ENCODE results near the gene PRSS38.

DNA sequence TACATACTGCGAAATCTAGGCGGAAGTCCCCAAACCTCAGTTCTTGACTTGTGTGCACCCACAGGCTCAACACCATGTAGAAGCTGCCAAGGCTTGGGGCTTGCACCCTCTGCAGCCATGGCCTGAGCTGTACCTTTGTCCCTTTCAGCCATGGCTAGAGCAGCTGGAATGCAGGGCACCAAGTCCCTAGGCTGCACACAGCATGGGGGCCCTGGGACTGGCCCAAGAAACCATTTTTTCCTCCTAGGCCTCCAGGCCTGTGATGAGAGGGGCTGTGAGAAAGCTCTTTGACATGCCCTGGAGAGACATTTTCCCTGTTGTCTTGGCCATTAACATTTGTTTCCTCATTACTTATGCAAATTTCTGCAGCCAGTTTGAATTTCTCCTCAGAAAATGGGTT lies 1.5 kb upstream of the PRSS38 start:
- TF ChIP-seq, protein P1, sequence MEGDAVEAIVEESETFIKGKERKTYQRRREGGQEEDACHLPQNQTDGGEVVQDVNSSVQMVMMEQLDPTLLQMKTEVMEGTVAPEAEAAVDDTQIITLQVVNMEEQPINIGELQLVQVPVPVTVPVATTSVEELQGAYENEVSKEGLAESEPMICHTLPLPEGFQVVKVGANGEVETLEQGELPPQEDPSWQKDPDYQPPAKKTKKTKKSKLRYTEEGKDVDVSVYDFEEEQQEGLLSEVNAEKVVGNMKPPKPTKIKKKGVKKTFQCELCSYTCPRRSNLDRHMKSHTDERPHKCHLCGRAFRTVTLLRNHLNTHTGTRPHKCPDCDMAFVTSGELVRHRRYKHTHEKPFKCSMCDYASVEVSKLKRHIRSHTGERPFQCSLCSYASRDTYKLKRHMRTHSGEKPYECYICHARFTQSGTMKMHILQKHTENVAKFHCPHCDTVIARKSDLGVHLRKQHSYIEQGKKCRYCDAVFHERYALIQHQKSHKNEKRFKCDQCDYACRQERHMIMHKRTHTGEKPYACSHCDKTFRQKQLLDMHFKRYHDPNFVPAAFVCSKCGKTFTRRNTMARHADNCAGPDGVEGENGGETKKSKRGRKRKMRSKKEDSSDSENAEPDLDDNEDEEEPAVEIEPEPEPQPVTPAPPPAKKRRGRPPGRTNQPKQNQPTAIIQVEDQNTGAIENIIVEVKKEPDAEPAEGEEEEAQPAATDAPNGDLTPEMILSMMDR (IDR thresholded peaks at IDR 0.05; ENCODE audit: insufficient read depth, low read length): no peak
- TF ChIP-seq, protein P2, sequence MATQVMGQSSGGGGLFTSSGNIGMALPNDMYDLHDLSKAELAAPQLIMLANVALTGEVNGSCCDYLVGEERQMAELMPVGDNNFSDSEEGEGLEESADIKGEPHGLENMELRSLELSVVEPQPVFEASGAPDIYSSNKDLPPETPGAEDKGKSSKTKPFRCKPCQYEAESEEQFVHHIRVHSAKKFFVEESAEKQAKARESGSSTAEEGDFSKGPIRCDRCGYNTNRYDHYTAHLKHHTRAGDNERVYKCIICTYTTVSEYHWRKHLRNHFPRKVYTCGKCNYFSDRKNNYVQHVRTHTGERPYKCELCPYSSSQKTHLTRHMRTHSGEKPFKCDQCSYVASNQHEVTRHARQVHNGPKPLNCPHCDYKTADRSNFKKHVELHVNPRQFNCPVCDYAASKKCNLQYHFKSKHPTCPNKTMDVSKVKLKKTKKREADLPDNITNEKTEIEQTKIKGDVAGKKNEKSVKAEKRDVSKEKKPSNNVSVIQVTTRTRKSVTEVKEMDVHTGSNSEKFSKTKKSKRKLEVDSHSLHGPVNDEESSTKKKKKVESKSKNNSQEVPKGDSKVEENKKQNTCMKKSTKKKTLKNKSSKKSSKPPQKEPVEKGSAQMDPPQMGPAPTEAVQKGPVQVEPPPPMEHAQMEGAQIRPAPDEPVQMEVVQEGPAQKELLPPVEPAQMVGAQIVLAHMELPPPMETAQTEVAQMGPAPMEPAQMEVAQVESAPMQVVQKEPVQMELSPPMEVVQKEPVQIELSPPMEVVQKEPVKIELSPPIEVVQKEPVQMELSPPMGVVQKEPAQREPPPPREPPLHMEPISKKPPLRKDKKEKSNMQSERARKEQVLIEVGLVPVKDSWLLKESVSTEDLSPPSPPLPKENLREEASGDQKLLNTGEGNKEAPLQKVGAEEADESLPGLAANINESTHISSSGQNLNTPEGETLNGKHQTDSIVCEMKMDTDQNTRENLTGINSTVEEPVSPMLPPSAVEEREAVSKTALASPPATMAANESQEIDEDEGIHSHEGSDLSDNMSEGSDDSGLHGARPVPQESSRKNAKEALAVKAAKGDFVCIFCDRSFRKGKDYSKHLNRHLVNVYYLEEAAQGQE (IDR thresholded peaks at IDR 0.05; ENCODE audit: insufficient replicate concordance, low read depth): no peak
